HCT116 (cell line): ENCODE measurements around the gene ATP2C1.

Experiments
- EZH2 ChIP-seq: fragments of 200-600 bp; sonication (generic); IDR thresholded peaks from 2 replicates; pipeline ENCODE4 v1.6.1; 2017; ENCODE audit warnings: antibody characterized with exemption, mixed run types
- EZH2phosphoT487 ChIP-seq: fragments of 200-600 bp; IDR thresholded peaks from 2 replicates; pipeline ENCODE4 v1.6.1; 2018; ENCODE audit warnings: antibody characterized with exemption, borderline replicate concordance
- POLR2A ChIP-seq: IDR thresholded peaks from 2 replicates; pipeline ENCODE4 v1.7.0; 2011; ENCODE audit warnings: borderline replicate concordance; ENCODE audit not compliant: insufficient read depth, insufficient read length; ENCODE audit errors: extremely low read depth
- POLR2AphosphoS5 ChIP-seq: IDR thresholded peaks from 2 replicates; pipeline ENCODE4 v1.6.1; 2011; ENCODE audit warnings: mild to moderate bottlenecking, low read depth, low read length, moderate library complexity
- RAD21 ChIP-seq: IDR thresholded peaks from 2 replicates; pipeline ENCODE4 v1.6.1; 2012; ENCODE audit warnings: low read depth, mild to moderate bottlenecking
- SRF ChIP-seq: IDR thresholded peaks from 2 replicates; pipeline ENCODE4 v1.6.1; 2012; ENCODE audit warnings: low read depth
- TF ChIP-seq, protein P1 (sequence below), 3 experiments: fragments of 200-600 bp in 1 of 3; sonication (generic) in 1 of 3; IDR thresholded peaks in 2 of 3; conservative IDR thresholded peaks in 1 of 3; 2 replicates each; pipeline ENCODE4 v1.5.1; 2012 to 2017; ENCODE audit warnings: low read depth in 2 of 3, low read length in 2 of 3, antibody characterized with exemption in 1 of 3, borderline replicate concordance in 1 of 3, control low read depth in 1 of 3, mild to moderate bottlenecking in 1 of 3, mixed read lengths in 1 of 3, mixed run types in 1 of 3, moderate library complexity in 1 of 3; ENCODE audit not compliant: insufficient read depth in 1 of 3
- TF ChIP-seq, protein P2 (sequence below): IDR thresholded peaks from 2 replicates; pipeline ENCODE4 v1.6.1; 2012

GRCh38 chr3:130941793-130942192 is 47.9 kb downstream of the ATP2C1 start:
- TF ChIP-seq, protein P1, sequence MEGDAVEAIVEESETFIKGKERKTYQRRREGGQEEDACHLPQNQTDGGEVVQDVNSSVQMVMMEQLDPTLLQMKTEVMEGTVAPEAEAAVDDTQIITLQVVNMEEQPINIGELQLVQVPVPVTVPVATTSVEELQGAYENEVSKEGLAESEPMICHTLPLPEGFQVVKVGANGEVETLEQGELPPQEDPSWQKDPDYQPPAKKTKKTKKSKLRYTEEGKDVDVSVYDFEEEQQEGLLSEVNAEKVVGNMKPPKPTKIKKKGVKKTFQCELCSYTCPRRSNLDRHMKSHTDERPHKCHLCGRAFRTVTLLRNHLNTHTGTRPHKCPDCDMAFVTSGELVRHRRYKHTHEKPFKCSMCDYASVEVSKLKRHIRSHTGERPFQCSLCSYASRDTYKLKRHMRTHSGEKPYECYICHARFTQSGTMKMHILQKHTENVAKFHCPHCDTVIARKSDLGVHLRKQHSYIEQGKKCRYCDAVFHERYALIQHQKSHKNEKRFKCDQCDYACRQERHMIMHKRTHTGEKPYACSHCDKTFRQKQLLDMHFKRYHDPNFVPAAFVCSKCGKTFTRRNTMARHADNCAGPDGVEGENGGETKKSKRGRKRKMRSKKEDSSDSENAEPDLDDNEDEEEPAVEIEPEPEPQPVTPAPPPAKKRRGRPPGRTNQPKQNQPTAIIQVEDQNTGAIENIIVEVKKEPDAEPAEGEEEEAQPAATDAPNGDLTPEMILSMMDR (IDR thresholded peaks at IDR 0.05 in 2 of 3, conservative IDR thresholded peaks at IDR 0.05 in 1 of 3; ENCODE audit: borderline replicate concordance in 1 of 3, insufficient read depth in 1 of 3, low read depth in 2 of 3, low read length in 2 of 3), result no peak
- no peak for TF ChIP-seq EZH2
- TF ChIP-seq RAD21, result no peak
- no peak for TF ChIP-seq EZH2phosphoT487
- TF ChIP-seq POLR2A, result no peak
- TF ChIP-seq POLR2AphosphoS5, result no peak
- TF ChIP-seq SRF, result no peak
- TF ChIP-seq, protein P2, sequence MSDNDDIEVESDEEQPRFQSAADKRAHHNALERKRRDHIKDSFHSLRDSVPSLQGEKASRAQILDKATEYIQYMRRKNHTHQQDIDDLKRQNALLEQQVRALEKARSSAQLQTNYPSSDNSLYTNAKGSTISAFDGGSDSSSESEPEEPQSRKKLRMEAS, result no peak
